Renal cortex interstitium (tissue), 11 donors: ENCODE data around the gene VPS11. TPM values are rescaled to one million over a fixed set of nuclear protein-coding genes. Genes with fewer than 3 reads are reported as not detected.
A peak's percentile ranks its signal among the peaks of the same experiment; 100 is the strongest.
"Not testable (repeated sequence)": the region's sequence is repeated elsewhere in the genome, so short reads cannot be mapped to it uniquely, and the experiment has no call there.

Experiments
- DNase-seq, 11 donors: peaks; one replicate each; pipeline ENCODE4 v3.0.0-alpha.2; 2013; ENCODE audit warnings: low read depth in 9 of 11, low spot score in 4 of 11; ENCODE audit errors: extremely low read depth in 1 of 11
- polyA plus RNA-seq, 3 donors: library from polyadenylated mRNA; unstranded; fragments of 120-200 nt; gene quantifications; one replicate each; pipeline ENCODE4 v1.2.1, GENCODE V29; 2013; ENCODE audit not compliant: insufficient read length in 3 of 3

Gene VPS11
- polyA plus RNA-seq, 3 donors = 49.5 to 62.6 (median 53.6) TPM

DNA sequence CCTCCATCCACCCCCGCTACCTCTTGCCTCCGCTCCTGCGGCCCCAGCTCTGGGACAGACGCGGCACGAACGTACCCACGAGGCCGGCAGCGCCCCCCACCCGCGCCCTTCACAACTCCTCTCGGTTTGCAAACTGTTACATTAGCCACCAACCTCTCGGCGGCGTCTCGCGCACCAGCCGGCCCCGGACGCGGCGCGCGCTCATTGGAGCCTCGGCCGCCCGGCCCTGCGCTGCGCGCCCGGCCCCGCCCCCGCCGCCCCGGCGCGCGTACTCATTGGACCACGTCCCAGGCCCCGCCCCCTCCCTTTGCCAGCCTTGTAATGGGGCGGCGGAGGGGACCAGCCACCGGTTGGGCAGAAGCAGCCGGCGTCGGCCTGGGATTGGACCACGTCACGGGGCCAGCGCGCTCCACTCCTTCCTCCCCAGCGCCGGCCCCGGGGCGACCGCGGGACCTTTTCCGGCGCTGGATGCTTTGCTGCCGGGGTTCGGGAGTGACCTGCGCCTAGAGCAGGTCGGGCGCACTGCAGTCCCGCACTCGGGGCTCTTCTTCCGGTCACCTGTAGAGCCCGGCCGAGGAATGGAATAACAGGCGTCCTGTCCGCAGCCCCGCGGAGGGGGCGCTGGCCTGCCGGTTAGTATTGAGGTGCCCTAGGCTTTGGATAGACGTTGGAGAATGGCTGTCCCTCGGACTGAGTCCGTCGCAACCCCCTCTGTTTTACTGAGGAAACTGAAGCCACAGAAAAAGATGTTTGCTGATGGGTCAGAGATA lies 10.4 kb upstream of the VPS11 start, which contains the start of gene HYOU1:
Gene HYOU1 (minus strand): TSS at position 206 of the 770 bp plus-strand sequence. CDS start 1,045 bp downstream, outside the sequence.
- DNase-seq = peak; percentile 81 to 97 (median 94)

DNA sequence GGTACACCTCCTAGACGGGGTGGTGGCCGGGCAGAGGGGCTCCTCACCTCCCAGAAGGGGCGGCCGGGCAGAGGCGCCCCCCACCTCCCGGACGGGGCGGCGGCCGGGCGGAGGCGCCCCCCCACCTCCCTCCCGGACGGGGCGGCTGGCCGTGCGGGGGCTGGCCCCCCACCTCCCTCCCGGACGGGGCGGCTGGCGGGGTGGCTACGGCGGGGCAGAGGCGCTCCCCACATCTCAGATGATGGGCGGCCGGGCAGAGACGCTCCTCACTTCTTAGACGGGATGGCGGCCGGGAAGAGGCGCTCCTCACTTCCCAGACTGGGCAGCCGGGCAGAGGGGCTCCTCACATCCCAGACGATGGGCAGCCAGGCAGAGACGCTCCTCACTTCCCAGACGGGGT lies 8.5 kb upstream of the VPS11 start:
- not testable (repeated sequence) for DNase-seq

DNA sequence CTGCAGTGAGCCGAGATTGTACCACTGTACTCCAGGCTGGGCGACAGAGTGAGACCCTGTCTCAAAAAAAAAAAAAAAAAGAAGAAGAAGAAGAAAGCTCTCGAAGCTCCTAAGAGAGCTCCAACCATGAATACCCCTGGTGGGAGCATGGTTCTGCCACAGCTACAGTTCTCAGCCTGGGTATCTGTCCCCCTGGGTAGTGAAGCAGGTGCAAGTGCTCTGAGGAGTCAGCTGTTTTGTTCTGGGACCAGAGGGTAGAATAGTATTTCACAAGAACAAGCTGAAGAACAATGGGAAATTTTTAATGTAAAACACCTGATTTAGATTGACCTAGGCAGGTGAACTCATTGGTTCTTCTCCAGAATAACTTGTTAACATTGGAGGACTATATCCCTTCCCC lies 6.4 kb upstream of the VPS11 start:
- DNase-seq = no peak

DNA sequence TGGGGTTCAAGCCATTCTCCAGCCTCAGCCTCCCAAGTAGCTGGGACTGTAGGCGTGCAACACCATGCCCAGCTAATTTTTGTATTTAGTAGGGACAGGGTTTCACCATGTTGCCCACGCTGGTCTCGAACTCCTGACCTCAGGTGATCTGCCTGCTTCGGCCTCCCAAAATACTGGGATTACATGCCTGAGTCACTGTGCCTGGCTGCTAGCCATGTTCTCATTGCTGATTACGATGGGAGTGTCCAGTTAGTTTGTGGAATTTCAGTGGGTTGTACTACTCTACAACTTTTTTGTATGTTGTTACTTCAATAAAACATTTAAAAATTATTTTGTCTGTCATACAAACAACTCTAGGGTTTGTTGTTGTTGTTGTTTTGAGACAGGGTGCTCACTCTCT lies 4.8 kb upstream of the VPS11 start:
- no peak for DNase-seq

DNA sequence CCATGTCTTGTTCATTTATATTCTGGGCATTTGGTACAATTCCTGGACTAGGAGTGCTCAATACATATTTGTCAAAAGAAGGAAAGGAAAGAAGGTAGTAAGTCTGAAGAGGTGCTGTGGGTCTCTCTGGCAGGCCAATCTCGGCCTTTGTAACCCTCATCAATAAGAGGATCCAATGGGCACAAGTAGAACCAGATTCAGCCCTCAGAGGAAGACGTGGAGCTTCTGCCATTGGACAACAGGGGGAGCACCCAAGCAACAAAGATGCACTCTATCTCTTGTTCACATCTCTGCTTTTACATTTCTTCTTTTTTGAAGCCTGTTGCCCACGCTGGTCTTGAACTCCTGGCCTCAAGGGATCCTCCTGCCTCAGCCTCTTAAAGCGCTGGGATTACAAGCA lies 2.2 kb upstream of the VPS11 start:
- no peak for DNase-seq

DNA sequence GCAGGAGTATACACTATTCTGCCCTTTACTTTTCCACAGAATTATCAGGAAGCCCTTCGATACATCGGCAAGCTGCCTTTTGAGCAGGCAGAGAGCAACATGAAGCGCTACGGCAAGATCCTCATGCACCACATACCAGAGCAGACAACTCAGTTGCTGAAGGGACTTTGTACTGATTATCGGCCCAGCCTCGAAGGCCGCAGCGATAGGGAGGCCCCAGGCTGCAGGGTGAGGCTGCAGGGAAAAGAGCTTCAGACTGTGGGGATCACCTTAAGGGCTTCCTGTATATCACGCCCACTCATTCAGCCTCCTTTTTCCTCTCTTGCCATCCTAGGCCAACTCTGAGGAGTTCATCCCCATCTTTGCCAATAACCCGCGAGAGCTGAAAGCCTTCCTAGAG lies 10.2 kb downstream of the VPS11 start:
- no peak for DNase-seq

DNA sequence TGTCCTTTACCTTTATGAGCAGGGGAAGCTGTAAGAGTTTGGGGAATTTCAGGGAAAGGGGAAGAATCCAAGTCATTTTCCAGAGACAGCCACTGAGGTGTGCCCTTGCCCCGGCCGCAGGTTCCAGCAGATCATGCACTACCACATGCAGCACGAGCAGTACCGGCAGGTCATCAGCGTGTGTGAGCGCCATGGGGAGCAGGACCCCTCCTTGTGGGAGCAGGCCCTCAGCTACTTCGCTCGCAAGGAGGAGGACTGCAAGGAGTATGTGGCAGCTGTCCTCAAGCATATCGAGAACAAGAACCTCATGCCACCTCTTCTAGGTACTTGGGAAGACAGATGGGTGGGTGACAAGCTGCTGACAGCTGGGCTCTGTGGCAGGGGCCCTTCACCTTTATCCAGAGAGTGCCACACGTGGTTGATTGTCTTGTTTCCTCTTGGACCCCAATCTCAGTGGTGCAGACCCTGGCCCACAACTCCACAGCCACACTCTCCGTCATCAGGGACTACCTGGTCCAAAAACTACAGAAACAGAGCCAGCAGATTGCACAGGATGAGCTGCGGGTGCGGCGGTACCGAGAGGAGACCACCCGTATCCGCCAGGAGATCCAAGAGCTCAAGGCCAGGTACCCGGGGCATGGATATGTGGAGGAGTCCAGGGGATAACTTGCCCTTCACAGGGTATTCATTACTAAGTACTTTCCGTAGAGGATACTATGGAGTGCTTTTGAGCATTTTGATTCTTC lies 11.2 kb downstream of the VPS11 start:
- DNase-seq = no peak

DNA sequence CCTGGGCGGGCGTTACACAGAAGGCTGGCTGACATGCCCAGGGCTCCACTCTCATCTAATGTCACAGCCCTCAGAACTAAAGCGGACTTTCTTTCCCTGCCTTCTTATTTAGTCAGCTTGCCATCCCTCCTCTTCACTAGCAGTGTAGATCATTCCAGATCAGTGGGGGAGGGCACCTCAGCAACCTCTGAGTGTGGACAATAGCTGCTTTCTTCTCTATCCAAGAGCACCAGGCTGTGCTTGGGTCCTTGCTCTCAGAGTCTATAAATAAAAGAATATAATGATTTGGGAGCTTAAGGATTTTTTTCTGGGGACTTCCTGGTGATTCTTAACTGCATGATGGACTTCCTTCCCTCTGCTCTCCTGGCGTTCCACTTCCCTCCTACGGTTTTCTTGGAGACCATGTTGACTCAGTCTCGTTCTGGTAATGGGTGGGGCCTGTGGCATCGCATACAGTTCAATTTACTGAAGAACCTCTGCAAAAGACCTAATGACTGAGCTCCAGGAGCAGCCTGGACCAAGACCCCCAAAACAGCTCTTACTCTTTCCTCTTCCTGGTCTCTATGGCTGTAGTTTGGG lies 14.2 kb downstream of the VPS11 start:
- DNase-seq = no peak

DNA sequence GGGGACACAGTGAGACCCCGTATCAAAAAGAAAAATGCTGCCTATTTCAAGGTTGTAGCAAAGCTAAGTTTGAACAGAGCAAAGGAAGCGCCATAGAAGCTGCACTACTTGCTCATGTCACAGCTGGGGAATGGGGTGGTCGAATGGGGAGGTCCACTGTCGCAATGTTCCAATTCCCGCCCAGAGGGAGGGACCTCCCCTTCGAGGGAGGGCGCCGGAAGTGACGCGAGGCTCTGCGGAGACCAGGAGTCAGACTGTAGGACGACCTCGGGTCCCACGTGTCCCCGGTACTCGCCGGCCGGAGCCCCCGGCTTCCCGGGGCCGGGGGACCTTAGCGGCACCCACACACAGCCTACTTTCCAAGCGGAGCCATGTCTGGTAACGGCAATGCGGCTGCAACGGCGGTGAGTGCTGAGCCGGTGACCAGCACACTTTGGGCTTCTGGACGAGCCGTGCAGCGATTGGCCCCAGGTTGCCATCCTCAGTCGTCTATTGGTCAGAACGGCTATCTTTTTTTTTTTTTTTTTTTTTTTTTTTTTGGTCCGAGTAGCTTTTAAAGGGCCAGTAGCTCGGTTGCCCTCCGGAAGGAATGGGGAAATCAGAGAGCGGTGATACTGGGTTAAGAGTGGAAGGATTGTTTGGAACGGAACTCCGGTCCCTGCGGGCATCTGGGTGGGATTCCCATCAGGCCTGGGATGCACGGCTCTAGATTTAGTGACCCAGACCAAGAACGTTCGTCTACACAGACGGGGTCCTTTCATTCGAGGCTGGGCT lies 17.2 kb downstream of the VPS11 start, which contains the start of gene HMBS:
Gene HMBS (plus strand): TSS at position 219 of the 774 bp plus-strand sequence. CDS start 153 bp downstream, at position 372.
- DNase-seq = peak; percentile 83 to 95 (median 94)

DNA sequence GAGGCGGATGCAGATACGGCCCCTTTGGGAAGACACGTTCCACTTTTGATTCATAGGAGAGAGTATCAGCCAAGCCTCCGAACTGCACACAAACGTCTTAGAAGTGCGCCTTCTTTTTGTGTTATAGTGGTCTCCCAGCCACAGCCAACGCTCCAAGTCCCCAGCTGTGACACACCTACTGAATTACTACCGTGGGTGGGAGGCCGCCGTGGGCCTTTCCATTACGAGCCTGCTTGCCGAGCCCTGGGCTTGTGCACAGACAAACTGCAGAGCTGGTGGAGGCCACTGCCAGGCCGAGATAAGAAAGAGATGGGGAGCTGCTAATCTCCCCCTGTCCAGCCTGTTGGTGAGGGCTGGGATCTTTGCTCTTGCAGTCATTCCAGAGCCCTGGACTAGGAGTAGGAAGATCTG lies 17.8 kb downstream of the VPS11 start:
- no peak for DNase-seq

DNA sequence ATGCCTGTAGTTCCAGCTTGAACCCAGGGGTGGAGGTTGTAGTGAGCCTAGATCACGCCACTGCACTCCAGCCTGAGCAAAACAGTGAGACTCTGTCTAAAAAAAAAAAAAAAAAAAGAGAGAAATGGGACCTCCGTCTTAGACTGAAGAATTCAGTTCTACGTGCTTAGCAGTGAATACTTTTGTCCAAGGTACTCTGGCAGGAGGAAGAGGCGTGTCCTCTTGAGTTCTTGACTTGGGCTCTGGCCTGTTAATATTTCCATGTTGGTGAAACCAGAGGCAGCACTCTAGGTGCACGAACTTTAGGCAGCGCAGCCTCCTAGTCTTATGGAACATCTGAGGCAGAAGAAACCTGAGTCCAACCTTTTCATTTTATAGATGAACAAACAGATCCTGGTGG lies 19.5 kb downstream of the VPS11 start:
- DNase-seq = no peak

DNA sequence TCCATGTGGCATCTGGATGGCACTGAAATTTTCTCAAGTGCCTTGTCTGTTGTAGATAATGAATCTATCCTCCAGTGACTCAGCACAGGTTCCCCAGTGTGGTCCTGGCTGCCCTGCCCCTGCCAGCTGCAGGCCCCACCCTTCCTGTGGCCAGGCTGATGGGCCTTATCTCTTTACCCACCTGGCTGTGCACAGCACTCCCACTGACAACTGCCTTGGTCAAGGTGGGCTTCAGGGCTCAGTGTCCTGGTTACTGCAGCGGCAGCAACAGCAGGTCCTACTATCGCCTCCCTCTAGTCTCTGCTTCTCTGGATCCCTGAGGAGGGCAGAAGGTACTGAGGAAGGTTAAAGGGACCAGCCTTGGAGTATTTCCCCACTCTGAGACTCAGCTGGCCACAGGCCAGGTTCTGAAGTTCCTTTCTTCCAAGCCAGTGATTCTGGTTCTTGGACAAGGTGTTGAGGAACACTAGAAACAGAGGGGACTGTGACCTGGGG lies 20.2 kb downstream of the VPS11 start:
- DNase-seq = no peak

DNA sequence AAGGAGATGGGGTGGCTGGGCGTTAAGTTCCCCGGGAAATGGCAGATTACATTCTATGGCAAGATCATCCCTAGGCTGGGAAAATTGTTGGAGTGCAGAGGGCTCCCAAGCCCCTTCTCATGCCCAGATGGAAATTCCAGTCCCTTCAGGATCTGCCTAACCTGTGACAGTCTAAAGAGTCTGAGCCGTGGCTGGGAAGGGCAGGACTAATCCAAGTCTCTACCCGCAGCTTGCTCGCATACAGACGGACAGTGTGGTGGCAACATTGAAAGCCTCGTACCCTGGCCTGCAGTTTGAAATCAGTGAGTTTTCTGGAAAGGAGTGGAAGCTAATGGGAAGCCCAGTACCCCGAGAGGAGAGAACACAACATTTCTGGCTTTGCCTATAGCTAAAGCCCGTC lies 20.8 kb downstream of the VPS11 start:
- no peak for DNase-seq

DNA sequence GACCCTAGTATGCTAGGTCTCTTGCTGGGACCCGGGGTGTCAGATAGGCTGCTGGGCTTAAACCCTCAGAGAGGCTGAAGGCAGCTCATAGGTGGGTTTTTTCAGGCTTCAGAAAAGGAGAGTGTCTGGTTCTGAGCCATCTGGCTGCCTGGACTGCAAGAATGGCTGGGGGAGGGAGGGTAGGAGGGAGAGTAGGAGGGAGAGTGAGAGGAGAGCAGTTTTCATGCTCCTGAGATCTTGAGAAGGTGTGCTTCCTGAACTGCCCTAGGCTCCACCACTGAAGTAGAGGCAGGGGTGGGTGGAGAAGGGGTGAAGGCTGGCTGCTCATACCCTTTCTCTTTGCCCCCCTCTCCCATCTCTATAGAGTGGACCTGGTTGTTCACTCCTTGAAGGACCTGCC lies 21.7 kb downstream of the VPS11 start:
- DNase-seq = no peak

DNA sequence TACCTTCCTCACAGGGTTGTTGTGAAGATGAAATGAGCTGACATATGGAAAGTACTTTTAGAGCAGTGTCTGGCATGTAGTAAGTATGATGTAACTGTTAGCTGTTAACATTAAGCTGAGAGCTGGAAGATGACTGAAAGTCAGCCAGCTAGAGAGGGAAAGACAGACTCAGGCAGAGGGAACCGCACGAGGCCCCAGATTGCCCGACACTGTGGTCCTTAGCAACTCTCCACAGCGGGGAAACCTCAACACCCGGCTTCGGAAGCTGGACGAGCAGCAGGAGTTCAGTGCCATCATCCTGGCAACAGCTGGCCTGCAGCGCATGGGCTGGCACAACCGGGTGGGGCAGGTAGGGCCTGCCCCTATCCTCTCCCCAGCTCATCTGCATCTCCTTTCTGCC lies 23.6 kb downstream of the VPS11 start:
- no peak for DNase-seq

DNA sequence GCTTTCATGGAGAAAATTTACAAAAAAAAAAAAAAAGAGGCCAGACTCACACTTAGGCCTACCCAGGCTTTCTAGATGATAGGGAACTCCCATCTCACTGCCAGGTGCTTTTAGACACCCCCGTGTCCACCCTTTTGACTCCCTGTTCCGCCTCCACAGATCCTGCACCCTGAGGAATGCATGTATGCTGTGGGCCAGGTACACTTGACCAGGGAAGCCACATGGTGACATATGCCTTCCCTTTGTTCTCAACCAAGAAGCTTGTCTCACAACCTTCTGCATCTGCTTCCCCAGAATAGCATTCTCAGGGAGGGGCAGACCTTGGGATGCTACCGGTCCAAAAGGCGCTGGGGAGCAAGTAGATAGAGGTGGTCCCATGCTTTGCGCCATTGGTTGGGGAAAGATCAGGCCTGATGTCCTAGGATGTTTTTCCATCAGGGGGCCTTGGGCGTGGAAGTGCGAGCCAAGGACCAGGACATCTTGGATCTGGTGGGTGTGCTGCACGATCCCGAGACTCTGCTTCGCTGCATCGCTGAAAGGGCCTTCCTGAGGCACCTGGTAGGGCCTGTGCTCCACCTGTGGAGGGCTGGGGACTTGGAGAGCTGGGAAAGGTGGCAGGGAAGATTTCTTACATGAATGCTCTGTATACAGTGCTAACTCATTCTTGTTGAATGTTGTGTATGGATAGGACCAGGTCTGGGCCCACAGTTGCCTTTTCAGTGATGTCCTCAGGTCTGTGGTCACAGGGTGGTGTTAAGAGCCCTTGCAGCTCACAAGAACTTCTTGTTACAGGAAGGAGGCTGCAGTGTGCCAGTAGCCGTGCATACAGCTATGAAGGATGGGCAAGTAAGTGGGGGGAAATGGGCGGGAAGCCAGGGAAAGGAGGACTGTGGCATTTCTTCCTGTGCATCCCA lies 24.6 kb downstream of the VPS11 start:
- DNase-seq = no peak

DNA sequence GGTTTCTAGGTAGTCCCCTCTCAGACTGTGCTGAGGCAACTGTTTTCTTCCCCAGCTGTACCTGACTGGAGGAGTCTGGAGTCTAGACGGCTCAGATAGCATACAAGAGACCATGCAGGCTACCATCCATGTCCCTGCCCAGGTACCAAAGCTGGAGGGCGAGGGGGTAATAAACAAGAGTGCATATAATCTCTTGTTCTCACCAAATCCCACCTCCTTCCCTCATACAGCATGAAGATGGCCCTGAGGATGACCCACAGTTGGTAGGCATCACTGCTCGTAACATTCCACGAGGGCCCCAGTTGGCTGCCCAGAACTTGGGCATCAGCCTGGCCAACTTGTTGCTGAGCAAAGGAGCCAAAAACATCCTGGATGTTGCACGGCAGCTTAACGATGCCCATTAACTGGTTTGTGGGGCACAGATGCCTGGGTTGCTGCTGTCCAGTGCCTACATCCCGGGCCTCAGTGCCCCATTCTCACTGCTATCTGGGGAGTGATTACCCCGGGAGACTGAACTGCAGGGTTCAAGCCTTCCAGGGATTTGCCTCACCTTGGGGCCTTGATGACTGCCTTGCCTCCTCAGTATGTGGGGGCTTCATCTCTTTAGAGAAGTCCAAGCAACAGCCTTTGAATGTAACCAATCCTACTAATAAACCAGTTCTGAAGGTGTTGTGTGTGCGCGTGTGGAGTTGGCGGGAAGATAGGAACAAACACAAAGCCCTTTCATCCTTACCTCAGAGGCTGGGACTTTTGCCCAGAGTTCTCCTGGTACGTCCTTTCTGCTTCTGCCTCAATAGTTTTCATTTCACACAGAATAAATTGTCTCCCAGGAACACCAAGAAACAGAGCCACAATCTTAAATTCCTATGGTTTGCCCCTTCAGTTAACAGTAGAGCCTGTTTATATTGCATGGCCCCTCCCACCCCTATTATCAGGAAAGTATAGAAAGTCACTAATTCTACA lies 25.5 kb downstream of the VPS11 start:
- no peak for DNase-seq
